Activated CD4-positive, alpha-beta T cell treated with anti-CD3 and anti-CD28 coated beads, Interleukin-2, amount 50 U/mL, for 1 hour (primary cell): ENCODE measurements around the gene DPPA4.
"Not testable (repeated sequence)": the region's sequence is repeated elsewhere in the genome, so short reads cannot be mapped to it uniquely, and the experiment has no call there.

ENCODE experiments used
- DNase-seq: peaks from one replicate; pipeline ENCODE4 v3.0.0-alpha.2; 2020

Gene DPPA4

GRCh38 chr3:109337393-109337792 is at the start of gene DPPA4:
TSS of gene DPPA4 (minus strand) at chr3:109337546. CDS start at chr3:109337517, 29 bp downstream.
- DNase-seq, result no peak

- DNase-seq, result no peak
Measured at GRCh38 chr3:109385442-109386318, 48.3 kb upstream of the DPPA4 start.

- no peak for DNase-seq
Measured at GRCh38 chr3:109384164-109384563, 46.8 kb upstream of the DPPA4 start.

GRCh38 chr3:109382588-109382987 is 45.2 kb upstream of the DPPA4 start:
- no peak for DNase-seq

- no peak for DNase-seq
Measured at GRCh38 chr3:109375975-109376374, 38.6 kb upstream of the DPPA4 start.

- DNase-seq, result not testable (repeated sequence)
Measured at GRCh38 chr3:109374434-109374833, 37.1 kb upstream of the DPPA4 start.

GRCh38 chr3:109373933-109374332 is 36.6 kb upstream of the DPPA4 start:
- DNase-seq, result no peak

GRCh38 chr3:109372639-109373038 is 35.3 kb upstream of the DPPA4 start:
- DNase-seq, result no peak

GRCh38 chr3:109369510-109369909 is 32.2 kb upstream of the DPPA4 start:
- DNase-seq, result no peak

GRCh38 chr3:109364088-109364487 is 26.7 kb upstream of the DPPA4 start:
- DNase-seq, result no peak

GRCh38 chr3:109363634-109364033 is 26.3 kb upstream of the DPPA4 start:
- no peak for DNase-seq

GRCh38 chr3:109362823-109363222 is 25.5 kb upstream of the DPPA4 start:
- no peak for DNase-seq

GRCh38 chr3:109358809-109359208 is 21.5 kb upstream of the DPPA4 start:
- DNase-seq, result not testable (repeated sequence)

- no peak for DNase-seq
Measured at GRCh38 chr3:109356442-109357155, 19.3 kb upstream of the DPPA4 start.

- DNase-seq, result no peak
Measured at GRCh38 chr3:109355625-109356441, 18.5 kb upstream of the DPPA4 start.

- DNase-seq, result no peak
Measured at GRCh38 chr3:109353057-109353456, 15.7 kb upstream of the DPPA4 start.

- no peak for DNase-seq
Measured at GRCh38 chr3:109351231-109351630, 13.9 kb upstream of the DPPA4 start.

- no peak for DNase-seq
Measured at GRCh38 chr3:109346770-109347295, 9.5 kb upstream of the DPPA4 start.

GRCh38 chr3:109346099-109346498 is 8.8 kb upstream of the DPPA4 start:
- no peak for DNase-seq

- no peak for DNase-seq
Measured at GRCh38 chr3:109339714-109340648, 2.6 kb upstream of the DPPA4 start.

GRCh38 chr3:109339197-109339596 is 1.9 kb upstream of the DPPA4 start:
- no peak for DNase-seq

- no peak for DNase-seq
Measured at GRCh38 chr3:109338322-109338721, 976 bp upstream of the DPPA4 start.
